HAP-1 (cell line): Measurements from ENCODE around the gene COPRS.

Source experiments
- DNase-seq, 2 experiments: peaks; one replicate each; pipeline ENCODE4 v3.0.0-alpha.2; 2016 to 2020; ENCODE audit warnings: low spot score in 2 of 2
- H3K27me3 ChIP-seq: fragments of 250-450 bp; sonication (Bioruptor Pico); 2 replicates; pipeline ENCODE4 v1.5.1; 2020; ENCODE audit warnings: low read depth, mild to moderate bottlenecking, moderate library complexity
- H3K36me3 ChIP-seq: fragments of 250-450 bp; sonication (Bioruptor Pico); replicated peaks from 2 replicates; pipeline ENCODE4 v1.5.1; 2020; ENCODE audit warnings: mild to moderate bottlenecking
- H3K4me1 ChIP-seq: fragments of 250-450 bp; sonication (Bioruptor Pico); 2 replicates; pipeline ENCODE4 v1.5.1; 2020; ENCODE audit warnings: mild to moderate bottlenecking
- H3K4me3 ChIP-seq: fragments of 250-450 bp; sonication (Bioruptor Pico); 2 replicates; pipeline ENCODE4 v1.5.1; 2020; ENCODE audit warnings: mild to moderate bottlenecking, moderate library complexity
- H3K9me3 ChIP-seq: fragments of 250-450 bp; sonication (Bioruptor Pico); 2 replicates; pipeline ENCODE4 v1.5.1; 2020; ENCODE audit warnings: mild to moderate bottlenecking, moderate library complexity
- in situ Hi-C: fragments of 300-500 bp; cut with MboI; formaldehyde crosslinking; loops from 3 replicates; pipeline ENCODE4 v1.14.3; 2020; ENCODE audit warnings: low sequenced_read_pairs, inconsistent platforms, mixed read lengths

The COPRS gene

GRCh38 chr17:31869797-31870568, 10.9 kb upstream of the COPRS start:
- in situ Hi-C loops = no loop called here
- Histone ChIP-seq H3K9me3 (no peaks in the 10 kb centered on the region), H3K36me3 (peaks cover 73% of the 10 kb centered on the region), H3K27me3 (no peaks in the 10 kb centered on the region), H3K4me1 (peaks cover 12% of the 10 kb centered on the region), H3K4me3 (no peak overlapping the region)
- DNase-seq = no peak

GRCh38 chr17:31869031-31869430, 10.0 kb upstream of the COPRS start:
- H3K36me3 ChIP-seq = peaks cover 76% of the 10 kb centered on the region
- H3K4me1 ChIP-seq = peaks cover 12% of the 10 kb centered on the region
- DNase-seq = no peak
- in situ Hi-C loops = no loop called here
- H3K4me3 ChIP-seq = no peak overlapping the region
- no peaks in the 10 kb centered on the region for H3K27me3 ChIP-seq
- no peaks in the 10 kb centered on the region for H3K9me3 ChIP-seq

GRCh38 chr17:31859487-31860008, 504 bp upstream of the COPRS start:
- no peaks in the 10 kb centered on the region for H3K27me3 ChIP-seq
- no peaks in the 10 kb centered on the region for H3K9me3 ChIP-seq
- in situ Hi-C loops = no loop called here
- H3K4me1 ChIP-seq = peaks cover 17% of the 10 kb centered on the region
- DNase-seq = no peak
- peaks cover 47% of the 10 kb centered on the region for H3K36me3 ChIP-seq
- peak overlapping the region; percentile 20 for H3K4me3 ChIP-seq

GRCh38 chr17:31857920-31858641, 963 bp downstream of the COPRS start:
- Histone ChIP-seq H3K27me3 (no peaks in the 10 kb centered on the region), H3K4me1 (peaks cover 17% of the 10 kb centered on the region), H3K9me3 (no peaks in the 10 kb centered on the region), H3K4me3 (peak overlapping the region; percentile 54), H3K36me3 (peaks cover 36% of the 10 kb centered on the region)
- DNase-seq = no peak
- in situ Hi-C loops = no loop called here

- in situ Hi-C loops = no loop called here
- Histone ChIP-seq H3K4me3 (no peak overlapping the region), H3K36me3 (peaks cover 37% of the 10 kb centered on the region), H3K27me3 (no peaks in the 10 kb centered on the region), H3K9me3 (no peaks in the 10 kb centered on the region), H3K4me1 (peaks cover 17% of the 10 kb centered on the region)
- DNase-seq = no peak
Observed at GRCh38 chr17:31856750-31857149, 2.3 kb downstream of the COPRS start.

- H3K27me3 ChIP-seq = no peaks in the 10 kb centered on the region
- no peak for DNase-seq
- H3K4me3 ChIP-seq = no peak overlapping the region
- peaks cover 35% of the 10 kb centered on the region for H3K36me3 ChIP-seq
- no peaks in the 10 kb centered on the region for H3K9me3 ChIP-seq
- H3K4me1 ChIP-seq = peaks cover 14% of the 10 kb centered on the region
- in situ Hi-C loops = no loop called here
Observed at GRCh38 chr17:31854672-31855071, 4.4 kb downstream of the COPRS start.

- DNase-seq = no peak
- H3K27me3 ChIP-seq = no peaks in the 10 kb centered on the region
- in situ Hi-C loops = no loop called here
- no peaks in the 10 kb centered on the region for H3K9me3 ChIP-seq
- peaks cover 35% of the 10 kb centered on the region for H3K36me3 ChIP-seq
- H3K4me3 ChIP-seq = no peak overlapping the region
- peaks cover 10% of the 10 kb centered on the region for H3K4me1 ChIP-seq
Observed at GRCh38 chr17:31853911-31854470, 5.1 kb downstream of the COPRS start.

- Histone ChIP-seq H3K4me1 (no peaks in the 10 kb centered on the region), H3K9me3 (no peaks in the 10 kb centered on the region), H3K36me3 (no peaks in the 10 kb centered on the region), H3K4me3 (no peak overlapping the region), H3K27me3 (peaks cover 3% of the 10 kb centered on the region; the same call in 1 of the 2 replicates)
- DNase-seq = no peak
- in situ Hi-C loops = loop anchor here (25.0 kb wide), 1 partner anchor 408 kb away; no protein-coding TSS in a partner anchor
Observed at GRCh38 chr17:31845291-31845690, 13.8 kb downstream of the COPRS start.

- no peaks in the 10 kb centered on the region for H3K9me3 ChIP-seq
- H3K36me3 ChIP-seq = no peaks in the 10 kb centered on the region
- H3K4me1 ChIP-seq = no peaks in the 10 kb centered on the region
- in situ Hi-C loops = loop anchor here (5.0 to 25.0 kb wide), 2 partner anchors 291 to 406 kb away; no protein-coding TSS in a partner anchor
- no peak for DNase-seq
- no peak overlapping the region for H3K4me3 ChIP-seq
- peaks cover 3% of the 10 kb centered on the region; the same call in 1 of the 2 replicates for H3K27me3 ChIP-seq
Observed at GRCh38 chr17:31843070-31843745, 15.8 kb downstream of the COPRS start.

GRCh38 chr17:31842195-31843069, 16.6 kb downstream of the COPRS start:
- no peaks in the 10 kb centered on the region for H3K4me1 ChIP-seq
- no peak overlapping the region for H3K4me3 ChIP-seq
- in situ Hi-C loops = loop anchor here (5.0 to 25.0 kb wide), 2 partner anchors 290 to 405 kb away; no protein-coding TSS in a partner anchor
- DNase-seq = peak; percentile 71 to 85
- no peaks in the 10 kb centered on the region for H3K9me3 ChIP-seq
- no peaks in the 10 kb centered on the region for H3K36me3 ChIP-seq
- peaks cover 3% of the 10 kb centered on the region; the same call in 1 of the 2 replicates for H3K27me3 ChIP-seq

- Histone ChIP-seq H3K4me1 (no peaks in the 10 kb centered on the region), H3K27me3 (peaks cover 3% of the 10 kb centered on the region; the same call in 1 of the 2 replicates), H3K9me3 (no peaks in the 10 kb centered on the region), H3K4me3 (no peak overlapping the region), H3K36me3 (no peaks in the 10 kb centered on the region)
- DNase-seq = no peak
- in situ Hi-C loops = loop anchor here (5.0 to 25.0 kb wide), 2 partner anchors 290 to 405 kb away; no protein-coding TSS in a partner anchor
Observed at GRCh38 chr17:31841850-31842194, 17.2 kb downstream of the COPRS start.

GRCh38 chr17:31838636-31839225, 20.3 kb downstream of the COPRS start:
- in situ Hi-C loops = loop anchor here (25.0 kb wide), 1 partner anchor 401 kb away; no protein-coding TSS in a partner anchor
- Histone ChIP-seq H3K4me3 (no peak overlapping the region), H3K4me1 (no peaks in the 10 kb centered on the region), H3K27me3 (peaks cover 3% of the 10 kb centered on the region; the same call in 1 of the 2 replicates), H3K9me3 (no peaks in the 10 kb centered on the region), H3K36me3 (no peaks in the 10 kb centered on the region)
- DNase-seq = no peak
